ENCODE measurements around the gene MECR. TPM values are rescaled to one million over a fixed set of nuclear protein-coding genes. Genes with fewer than 3 reads are reported as not detected.

The MECR gene
- total and polyA plus RNA-seq, 7 experiments from 2014 or later = 8.6 to 24.4 (median 17.6) TPM

Other genes starting within 250 kb of the MECR start
- not detected for gene TMEM200B, start 107.0 kb downstream of the MECR start, total RNA-seq
- gene TMEM200B, start 107.0 kb downstream of the MECR start, polyA plus RNA-seq = not detected
- gene SRSF4, start 49.0 kb downstream of the MECR start, total RNA-seq = 100 to 1,000 TPM in 1 of 5 experiments, 10 to 100 TPM in 4; 77.6 to 110 (median 79.9) TPM
- gene SRSF4, start 49.0 kb downstream of the MECR start, polyA plus RNA-seq = 100 to 1,000 TPM in 1 of 2 donors, 10 to 100 TPM in 1; 76.1 to 123 TPM
- gene PTPRU, start 5.6 kb upstream of the MECR start, total RNA-seq = under 1 TPM in 2 of 5 experiments, not detected in 3; 0.17 to 0.42 TPM
- not detected for gene PTPRU, start 5.6 kb upstream of the MECR start, polyA plus RNA-seq

All from naive thymus-derived CD4-positive, alpha-beta T cell (primary cell).